ENCODE data around the gene CTSL. TPM values are rescaled to one million over a fixed set of nuclear protein-coding genes. Genes with fewer than 3 reads are reported as not detected.

The CTSL gene
- 1 to 10 TPM; 1.4 to 1.5 TPM for total RNA-seq

DNA sequence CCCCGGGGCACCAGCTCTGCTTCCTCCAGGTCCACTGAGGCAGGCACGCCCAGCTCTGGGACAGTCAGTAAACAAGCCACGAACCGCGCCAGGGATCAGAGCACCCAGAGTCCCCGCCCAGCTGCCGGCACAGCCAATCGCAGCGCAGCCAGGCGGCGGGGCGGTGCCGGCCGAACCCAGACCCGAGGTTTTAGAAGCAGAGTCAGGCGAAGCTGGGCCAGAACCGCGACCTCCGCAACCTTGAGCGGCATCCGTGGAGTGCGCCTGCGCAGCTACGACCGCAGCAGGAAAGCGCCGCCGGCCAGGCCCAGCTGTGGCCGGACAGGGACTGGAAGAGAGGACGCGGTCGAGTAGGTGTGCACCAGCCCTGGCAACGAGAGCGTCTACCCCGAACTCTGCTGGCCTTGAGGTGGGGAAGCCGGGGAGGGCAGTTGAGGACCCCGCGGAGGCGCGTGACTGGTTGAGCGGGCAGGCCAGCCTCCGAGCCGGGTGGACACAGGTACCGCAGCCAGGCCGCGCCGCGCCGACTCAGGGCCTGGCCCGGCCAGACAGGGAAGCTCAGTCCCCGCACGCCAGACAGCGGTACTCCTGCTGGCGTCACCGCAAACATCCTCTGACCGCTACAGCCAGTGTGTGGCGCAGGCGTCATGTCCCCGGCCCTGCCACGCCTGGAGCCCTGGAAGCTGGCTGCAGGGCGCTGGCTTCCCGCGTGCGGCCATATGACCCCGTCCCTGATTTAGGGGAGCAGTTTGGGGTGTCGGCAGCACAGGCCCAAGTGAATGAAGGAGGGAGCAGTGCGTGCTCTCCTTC, at the start of gene CTSL:
Gene CTSL (plus strand): TSS at position 220 of the 810 bp plus-strand sequence. CDS start 1,485 bp downstream, outside the sequence.
- peak; percentile 47 for DNase-seq
- H3K27ac Mint-ChIP-seq, result peak within 1 kb of the TSS; percentile 36
- no peaks in the 10 kb centered on the region for H3K9me3 Mint-ChIP-seq
- peaks cover 1% of the 10 kb centered on the region for H3K4me1 Mint-ChIP-seq
- H3K36me3 Mint-ChIP-seq, result no peaks in the 10 kb centered on the region
- peaks cover 26% of the 10 kb centered on the region for H3K27me3 Mint-ChIP-seq
- H3K4me3 Mint-ChIP-seq, result peak within 1 kb of the TSS; percentile 81

DNA sequence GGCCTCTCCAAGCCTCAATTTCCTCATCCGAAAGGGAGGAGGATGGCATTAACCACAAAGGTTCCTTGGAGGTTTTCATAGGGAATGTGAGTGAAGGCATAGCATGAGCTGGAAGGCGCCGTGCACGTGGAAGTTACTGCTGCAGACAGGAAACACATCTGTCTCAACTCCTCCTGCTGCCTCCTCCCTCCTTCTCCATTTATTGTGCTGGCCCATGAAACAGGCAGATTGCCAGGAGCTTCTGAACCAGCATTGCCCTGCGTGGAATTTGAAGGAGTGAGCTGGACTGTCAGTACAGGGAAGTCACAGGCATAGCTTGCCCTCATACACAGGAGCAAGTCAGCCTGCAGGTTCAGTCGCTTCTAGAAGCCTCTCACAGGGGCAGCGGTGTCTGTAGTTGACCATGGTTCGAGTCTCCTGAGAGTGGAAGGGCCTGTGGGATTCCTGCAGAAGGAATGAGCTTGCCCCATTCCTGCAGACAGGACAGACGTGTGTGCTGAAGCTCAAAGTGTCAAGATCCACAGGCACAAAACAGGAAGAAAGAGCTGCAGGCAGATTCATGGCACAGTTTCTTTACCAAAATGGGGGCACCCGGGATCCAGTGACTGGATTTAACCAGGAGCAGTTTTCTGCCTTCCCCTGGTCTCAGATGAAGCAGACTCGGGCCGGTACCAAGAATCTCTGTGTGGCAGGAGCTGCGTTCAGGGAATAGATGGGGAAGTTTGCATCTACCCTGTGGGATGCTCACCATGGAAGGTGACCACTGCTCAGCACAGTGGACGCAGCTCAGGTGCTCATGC, 48.7 kb upstream of the CTSL start:
- no peak overlapping the region for H3K27ac Mint-ChIP-seq
- no peak for DNase-seq
- H3K27me3 Mint-ChIP-seq, result no peaks in the 10 kb centered on the region
- H3K4me3 Mint-ChIP-seq, result no peak overlapping the region
- no peaks in the 10 kb centered on the region for H3K9me3 Mint-ChIP-seq
- no peaks in the 10 kb centered on the region for H3K36me3 Mint-ChIP-seq
- H3K4me1 Mint-ChIP-seq, result peaks cover 3% of the 10 kb centered on the region

- H3K27ac Mint-ChIP-seq, result no peak overlapping the region
These were observed 47.9 kb upstream of the CTSL start for GRCh38 chr9:87677776-87678587.

DNA sequence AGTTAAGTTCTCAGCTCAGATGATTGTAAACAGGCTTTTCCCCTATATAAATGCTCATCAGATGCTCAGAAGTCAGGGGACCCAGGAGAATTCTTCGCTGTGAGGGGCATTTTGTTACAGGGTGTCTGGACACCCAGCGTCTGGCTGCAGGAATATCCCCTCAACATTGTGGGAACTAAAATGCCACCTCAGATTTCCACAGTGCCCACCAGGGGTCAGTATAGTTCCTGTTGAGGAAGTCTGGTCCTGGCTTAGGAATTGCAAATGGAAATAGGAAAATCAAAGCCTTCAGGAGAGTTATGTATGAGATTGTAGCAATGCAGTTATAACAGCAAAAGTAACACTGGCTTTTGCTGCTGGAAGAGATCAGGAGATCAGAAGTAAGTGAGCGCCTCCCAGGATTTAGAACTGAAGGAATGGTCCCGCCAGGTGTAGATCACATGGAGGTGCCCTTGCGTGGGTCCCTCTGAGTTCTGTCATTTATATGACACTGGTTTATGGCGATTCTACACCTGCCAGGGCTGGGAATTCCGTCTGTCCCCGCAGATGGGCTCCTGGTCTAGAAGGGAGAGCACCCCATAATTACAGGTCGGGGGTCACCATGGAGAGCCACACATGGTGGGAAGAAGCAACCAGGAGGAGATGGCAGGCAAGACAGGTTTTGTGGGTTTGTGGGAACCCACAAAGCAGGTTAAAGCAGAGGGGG, 47.1 kb upstream of the CTSL start:
- Mint-ChIP-seq H3K27ac (no peak overlapping the region), H3K9me3 (no peaks in the 10 kb centered on the region)
- DNase-seq, result peak; percentile 12

More at GRCh38 chr9:87677776-87678587, 47.9 kb upstream of the CTSL start:
- H3K4me1 Mint-ChIP-seq, result peaks cover 3% of the 10 kb centered on the region
- no peak for DNase-seq
- H3K4me3 Mint-ChIP-seq, result no peak overlapping the region
- H3K36me3 Mint-ChIP-seq, result no peaks in the 10 kb centered on the region
- H3K27me3 Mint-ChIP-seq, result no peaks in the 10 kb centered on the region
- no peaks in the 10 kb centered on the region for H3K9me3 Mint-ChIP-seq

DNA sequence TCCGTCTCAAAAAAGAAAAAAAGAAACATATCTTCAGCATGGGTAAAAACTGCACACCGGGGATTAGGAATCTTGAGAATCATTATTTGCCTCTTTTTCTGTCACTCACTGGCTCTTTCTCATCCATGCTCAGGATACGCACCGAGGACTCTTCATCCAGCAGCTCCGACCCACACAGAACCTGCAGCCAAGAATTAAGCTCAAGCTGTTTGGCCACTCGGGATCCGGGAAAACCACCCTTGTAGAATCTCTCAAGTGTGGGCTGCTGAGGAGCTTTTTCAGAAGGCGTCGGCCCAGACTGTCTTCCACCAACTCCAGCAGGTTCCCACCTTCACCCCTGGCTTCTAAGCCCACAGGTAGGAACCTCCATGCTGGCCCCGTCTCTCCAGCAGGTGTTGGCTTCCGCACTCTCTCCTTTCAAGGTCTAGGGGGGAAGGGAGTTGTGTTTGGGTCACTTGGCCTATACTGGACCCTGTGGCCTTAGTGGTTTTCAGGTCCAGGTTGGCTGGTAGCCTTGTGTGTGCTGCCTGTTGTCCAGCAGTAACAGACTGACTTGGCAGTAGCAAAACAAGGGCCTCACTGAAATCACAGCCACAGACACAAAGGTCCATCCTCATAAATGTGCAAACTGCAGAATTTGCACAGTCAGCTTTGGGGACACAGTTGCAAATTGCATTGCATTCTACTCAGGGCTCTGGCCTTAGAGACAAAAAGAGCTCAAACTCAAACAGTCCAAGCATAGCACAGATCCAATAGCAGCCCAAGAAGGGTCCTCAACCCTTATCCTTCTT, 44.5 kb upstream of the CTSL start:
- no peaks in the 10 kb centered on the region for H3K36me3 Mint-ChIP-seq
- no peaks in the 10 kb centered on the region for H3K27me3 Mint-ChIP-seq
- H3K9me3 Mint-ChIP-seq, result no peaks in the 10 kb centered on the region
- H3K4me3 Mint-ChIP-seq, result no peak overlapping the region
- H3K4me1 Mint-ChIP-seq, result peaks cover 13% of the 10 kb centered on the region
- H3K27ac Mint-ChIP-seq, result no peak overlapping the region
- no peak for DNase-seq

More for the DNA sequence above, 47.1 kb upstream of the CTSL start:
- Mint-ChIP-seq H3K4me3 (no peak overlapping the region), H3K4me1 (peaks cover 5% of the 10 kb centered on the region), H3K36me3 (no peaks in the 10 kb centered on the region), H3K27me3 (no peaks in the 10 kb centered on the region)

- Mint-ChIP-seq H3K36me3 (no peaks in the 10 kb centered on the region), H3K4me1 (peaks cover 13% of the 10 kb centered on the region), H3K27me3 (no peaks in the 10 kb centered on the region), H3K9me3 (no peaks in the 10 kb centered on the region), H3K27ac (no peak overlapping the region), H3K4me3 (no peak overlapping the region)
- DNase-seq, result no peak
These were observed 43.8 kb upstream of the CTSL start for GRCh38 chr9:87682085-87682484.

GRCh38 chr9:87682618-87683017, 43.3 kb upstream of the CTSL start:
- Mint-ChIP-seq H3K9me3 (no peaks in the 10 kb centered on the region), H3K4me3 (no peak overlapping the region), H3K36me3 (no peaks in the 10 kb centered on the region), H3K4me1 (peaks cover 13% of the 10 kb centered on the region), H3K27me3 (no peaks in the 10 kb centered on the region), H3K27ac (no peak overlapping the region)
- no peak for DNase-seq

- H3K36me3 Mint-ChIP-seq, result no peaks in the 10 kb centered on the region
- H3K9me3 Mint-ChIP-seq, result no peaks in the 10 kb centered on the region
- peaks cover 13% of the 10 kb centered on the region for H3K4me1 Mint-ChIP-seq
- H3K27ac Mint-ChIP-seq, result no peak overlapping the region
- H3K27me3 Mint-ChIP-seq, result no peaks in the 10 kb centered on the region
- no peak for DNase-seq
- no peak overlapping the region for H3K4me3 Mint-ChIP-seq
These were observed 41.9 kb upstream of the CTSL start for GRCh38 chr9:87683751-87684626.

DNA sequence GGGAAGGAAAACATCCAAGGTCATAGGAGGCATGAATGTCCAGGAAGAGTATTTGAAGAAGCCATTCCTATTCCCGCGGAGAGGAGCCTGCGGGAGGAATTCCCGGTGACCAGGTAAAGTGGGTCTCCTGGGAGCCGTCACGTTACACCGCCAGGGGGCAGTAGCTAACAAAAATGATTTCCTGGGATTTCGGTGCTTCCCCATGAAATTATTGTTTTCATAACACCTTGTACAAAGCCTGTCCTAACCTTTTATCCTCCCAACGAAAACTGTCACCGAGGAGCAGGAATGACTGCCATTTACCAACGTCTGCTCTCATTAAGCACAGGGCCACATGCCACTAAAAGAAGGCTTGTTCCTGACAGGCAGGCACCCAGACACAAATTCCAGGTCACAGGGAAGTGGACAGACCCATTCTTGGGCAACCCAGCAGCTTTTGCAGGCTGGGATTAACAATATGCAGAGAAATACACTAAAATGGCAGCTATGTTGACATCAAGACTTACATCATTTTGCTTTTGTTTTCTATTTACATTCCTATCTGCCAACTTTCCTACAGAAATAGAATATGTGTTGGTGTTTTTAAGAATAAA, 41.2 kb upstream of the CTSL start:
- no peaks in the 10 kb centered on the region for H3K27me3 Mint-ChIP-seq
- no peaks in the 10 kb centered on the region for H3K9me3 Mint-ChIP-seq
- H3K36me3 Mint-ChIP-seq, result no peaks in the 10 kb centered on the region
- H3K4me3 Mint-ChIP-seq, result no peak overlapping the region
- no peak overlapping the region for H3K27ac Mint-ChIP-seq
- no peak for DNase-seq
- peaks cover 13% of the 10 kb centered on the region for H3K4me1 Mint-ChIP-seq

DNA sequence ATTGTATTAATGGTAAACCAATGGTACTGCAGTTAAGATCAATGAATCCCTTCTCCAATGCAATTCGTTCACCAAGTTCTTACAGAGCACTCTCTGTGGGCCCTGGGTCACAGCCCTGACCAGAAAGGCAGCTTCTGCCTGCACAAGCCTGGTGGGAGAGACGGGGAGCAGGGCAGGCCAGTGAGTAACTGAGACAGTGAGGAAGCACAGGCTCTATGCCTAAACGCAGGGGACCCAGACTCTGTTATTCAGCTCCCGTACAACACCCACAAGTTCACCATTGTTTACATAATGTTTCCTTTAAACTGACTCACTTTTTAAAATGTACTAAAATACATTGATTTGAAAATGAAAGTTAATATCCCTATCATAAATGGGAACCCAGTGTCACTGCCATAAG, 40.5 kb upstream of the CTSL start:
- no peaks in the 10 kb centered on the region for H3K9me3 Mint-ChIP-seq
- H3K4me3 Mint-ChIP-seq, result no peak overlapping the region
- peaks cover 13% of the 10 kb centered on the region for H3K4me1 Mint-ChIP-seq
- no peak for DNase-seq
- no peak overlapping the region for H3K27ac Mint-ChIP-seq
- peaks cover 2% of the 10 kb centered on the region for H3K36me3 Mint-ChIP-seq
- no peaks in the 10 kb centered on the region for H3K27me3 Mint-ChIP-seq

DNA sequence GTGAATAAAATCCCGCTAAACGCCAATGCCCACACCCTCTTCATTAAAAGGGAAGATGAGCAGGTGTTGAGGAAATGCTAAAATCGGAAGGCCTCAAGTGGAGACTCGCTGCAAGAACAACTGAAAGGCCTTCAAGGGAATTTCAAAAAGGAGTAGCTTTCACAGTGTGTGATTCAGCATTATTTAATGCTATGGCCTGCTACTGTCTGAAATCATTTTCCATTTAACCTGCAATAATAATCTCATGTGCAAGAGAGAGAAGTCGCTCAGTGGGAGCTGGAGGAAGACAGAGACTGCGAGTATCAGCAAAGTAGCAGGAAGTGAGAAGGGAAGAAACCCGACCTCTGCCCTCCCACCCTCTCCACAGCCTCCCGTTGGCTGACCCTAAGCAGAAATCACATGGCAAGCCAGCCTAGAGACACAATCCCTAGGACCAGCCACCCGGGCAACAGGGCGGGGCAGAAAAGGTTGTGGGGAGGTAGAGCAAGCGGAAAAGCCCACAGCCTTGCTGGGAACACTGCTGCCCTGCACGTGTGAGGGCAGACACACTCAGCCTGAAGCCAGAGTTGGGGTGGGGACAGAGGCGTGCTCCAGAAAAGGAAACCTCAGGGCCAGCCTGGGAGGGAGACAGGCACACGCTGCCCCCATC, 39.9 kb upstream of the CTSL start:
- no peak overlapping the region for H3K4me3 Mint-ChIP-seq
- H3K9me3 Mint-ChIP-seq, result no peaks in the 10 kb centered on the region
- no peak for DNase-seq
- no peaks in the 10 kb centered on the region for H3K27me3 Mint-ChIP-seq
- peaks cover 13% of the 10 kb centered on the region for H3K4me1 Mint-ChIP-seq
- peaks cover 2% of the 10 kb centered on the region for H3K36me3 Mint-ChIP-seq
- H3K27ac Mint-ChIP-seq, result no peak overlapping the region

- Mint-ChIP-seq H3K4me1 (peaks cover 13% of the 10 kb centered on the region), H3K4me3 (no peak overlapping the region), H3K9me3 (no peaks in the 10 kb centered on the region), H3K27ac (no peak overlapping the region), H3K27me3 (no peaks in the 10 kb centered on the region), H3K36me3 (peaks cover 2% of the 10 kb centered on the region)
- DNase-seq, result no peak
These were observed 39.3 kb upstream of the CTSL start for GRCh38 chr9:87686520-87687090.
